Panc1 (cell line): ENCODE data around the gene STYXL1. TPM values are rescaled to one million over a fixed set of nuclear protein-coding genes. Genes with fewer than 3 reads are reported as not detected.

Source experiments
- ATAC-seq: fragments of 200-7000 bp; cut with Tn5 transposase; 2 replicates; pipeline ENCODE4 v1.9.1; 2020; ENCODE audit warnings: mild to moderate bottlenecking, moderate library complexity
- BruUV-seq: library from RNA; stranded (reverse); fragments of 400-500 nt; replicated peaks from 2 replicates; lab custom pipeline; 2021; lab: Mats Ljungman, UMichigan
- CTCF ChIA-PET: fragments of 300-600 bp; sonication (Branson Sonifier 250); formaldehyde crosslinking; loops from one replicate; lab custom pipeline; 2022; ENCODE audit warnings: antibody characterized with exemption; lab: Charles Lee
- POLR2A ChIA-PET: fragments of 300-600 bp; sonication (Branson Sonifier 250); formaldehyde crosslinking; loops from one replicate; lab custom pipeline; 2022; ENCODE audit warnings: antibody characterized with exemption; lab: Charles Lee
- DNase-seq: peaks from one replicate; pipeline ENCODE4 v3.0.0-alpha.2; 2010; ENCODE audit warnings: low read depth, low spot score
- H3K27ac ChIP-seq: 2 replicates; pipeline ENCODE4 v1.5.1; 2011; ENCODE audit warnings: mild to moderate bottlenecking, low read length, inconsistent platforms
- H3K27me3 ChIP-seq: fragments of 200-500 bp; sonication (Bioruptor generic); 2 replicates; pipeline ENCODE4 v1.6.0; 2014; ENCODE audit warnings: low read length, inconsistent platforms; ENCODE audit not compliant: control insufficient read depth, insufficient read depth
- H3K36me3 ChIP-seq: fragments of 200-500 bp; sonication (Bioruptor generic); 2 replicates; pipeline ENCODE4 v1.5.1; 2014; ENCODE audit warnings: inconsistent platforms, mild to moderate bottlenecking, low read length, moderate library complexity; ENCODE audit not compliant: control insufficient read depth, insufficient read depth
- H3K4me1 ChIP-seq: 2 replicates; pipeline ENCODE4 v1.5.1; 2011; ENCODE audit warnings: inconsistent platforms, mild to moderate bottlenecking, low read length, moderate library complexity; ENCODE audit not compliant: control insufficient read depth, insufficient read depth
- H3K4me3 ChIP-seq, 2 experiments: 2 replicates each; pipeline ENCODE4 v1.5.1; 2011 to 2012; ENCODE audit warnings: low read depth in 2 of 2, low read length in 2 of 2, mild to moderate bottlenecking in 2 of 2, inconsistent platforms in 1 of 2, moderate library complexity in 1 of 2
- H3K9me3 ChIP-seq: fragments of 200-500 bp; sonication (Bioruptor generic); 2 replicates; pipeline ENCODE4 v1.5.1; 2014; ENCODE audit warnings: low read depth, mild to moderate bottlenecking, inconsistent platforms, low read length, moderate library complexity; ENCODE audit not compliant: control insufficient read depth, insufficient read depth
- POLR2AphosphoS5 ChIP-seq: IDR thresholded peaks from 2 replicates; pipeline ENCODE4 v1.6.1; 2012; ENCODE audit warnings: mild to moderate bottlenecking, low read depth, low read length, moderate library complexity
- SIN3A ChIP-seq: IDR thresholded peaks from 2 replicates; pipeline ENCODE4 v1.6.1; 2012; ENCODE audit warnings: low read depth, mild to moderate bottlenecking, low read length, moderate library complexity, borderline replicate concordance; ENCODE audit not compliant: insufficient read depth
- TCF7L2 ChIP-seq: IDR thresholded peaks from 2 replicates; pipeline ENCODE4 v1.6.1; 2011; ENCODE audit warnings: mild to moderate bottlenecking, low read depth, low read length, inconsistent platforms
- in situ Hi-C: cut with HindIII; loops from 2 replicates; pipeline ENCODE4 v1.10.0; 2016; ENCODE audit warnings: low sequenced_read_pairs, low pct_unique_long_range_greater_than_20kb
- intact Hi-C: fragments of 100-400 bp; cut with micrococcal nuclease; formaldehyde crosslinking; loops from one replicate; pipeline ENCODE4 v1.10.0; 2022; ENCODE audit not compliant: unreplicated experiment
- total RNA-seq: library from RNA; stranded (reverse); gene quantifications from one replicate; pipeline ENCODE4 v1.2.1, GENCODE V29; 2021; ENCODE audit not compliant: unreplicated experiment
- TF ChIP-seq, protein P1 (sequence below), 2 experiments: IDR thresholded peaks; 2 replicates each; pipeline ENCODE4 v1.6.1; 2011 to 2012; ENCODE audit warnings: low read depth in 2 of 2, control low read depth in 1 of 2, low read length in 1 of 2, mild to moderate bottlenecking in 1 of 2, moderate library complexity in 1 of 2; ENCODE audit not compliant: insufficient read depth in 1 of 2
- TF ChIP-seq, protein P2 (sequence below): fragments of 450-650 bp; IDR thresholded peaks from 2 replicates; pipeline ENCODE4 v1.5.1; 2017; ENCODE audit warnings: mild to moderate bottlenecking

The STYXL1 gene
- total RNA-seq, 1 experiment from 2014 or later = 57.6 TPM

DNA sequence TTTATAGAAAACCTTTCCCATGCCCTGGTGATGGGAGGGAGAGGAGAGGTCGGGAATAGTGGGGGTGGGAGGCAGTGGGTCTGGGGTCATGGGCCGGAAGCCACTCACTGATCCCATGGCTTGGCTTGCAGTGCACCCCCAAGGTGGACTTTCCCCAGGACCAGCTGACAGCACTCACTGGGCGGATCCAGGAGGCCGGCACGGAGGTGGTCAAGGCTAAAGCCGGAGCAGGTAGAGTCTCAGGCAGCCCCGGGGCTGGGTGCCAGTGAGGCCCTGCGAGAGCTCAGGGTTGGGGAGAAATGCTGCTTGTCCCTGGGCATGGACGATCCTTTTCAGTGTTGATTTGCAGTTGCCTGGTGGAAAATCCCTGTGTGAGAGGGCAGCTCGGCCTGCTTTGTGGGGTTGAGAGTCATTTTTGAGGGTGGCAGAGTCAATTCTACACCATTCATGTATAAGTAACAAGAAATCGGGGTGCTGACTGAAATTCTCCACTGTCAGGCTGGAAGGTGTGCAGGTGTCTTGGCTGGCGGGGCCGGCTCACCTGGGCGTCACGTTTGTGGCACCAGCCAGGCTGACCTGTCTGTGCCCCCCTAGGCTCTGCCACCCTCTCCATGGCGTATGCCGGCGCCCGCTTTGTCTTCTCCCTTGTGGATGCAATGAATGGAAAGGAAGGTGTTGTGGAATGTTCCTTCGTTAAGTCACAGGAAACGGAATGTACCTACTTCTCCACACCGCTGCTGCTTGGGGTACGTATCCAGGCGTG, 16.6 kb upstream of the STYXL1 start:
- no peak overlapping the region for H3K4me3 ChIP-seq
- no peaks in the 10 kb centered on the region for H3K9me3 ChIP-seq
- in situ Hi-C loops = no loop called here
- peaks cover 12% of the 10 kb centered on the region for H3K36me3 ChIP-seq
- CTCF ChIA-PET = no interaction called here
- intact Hi-C loops = no loop called here
- DNase-seq (no peak), ATAC-seq (no peak)
- no TSS peak for BruUV-seq
- POLR2A ChIA-PET = no interaction called here
- TF ChIP-seq, protein P1, sequence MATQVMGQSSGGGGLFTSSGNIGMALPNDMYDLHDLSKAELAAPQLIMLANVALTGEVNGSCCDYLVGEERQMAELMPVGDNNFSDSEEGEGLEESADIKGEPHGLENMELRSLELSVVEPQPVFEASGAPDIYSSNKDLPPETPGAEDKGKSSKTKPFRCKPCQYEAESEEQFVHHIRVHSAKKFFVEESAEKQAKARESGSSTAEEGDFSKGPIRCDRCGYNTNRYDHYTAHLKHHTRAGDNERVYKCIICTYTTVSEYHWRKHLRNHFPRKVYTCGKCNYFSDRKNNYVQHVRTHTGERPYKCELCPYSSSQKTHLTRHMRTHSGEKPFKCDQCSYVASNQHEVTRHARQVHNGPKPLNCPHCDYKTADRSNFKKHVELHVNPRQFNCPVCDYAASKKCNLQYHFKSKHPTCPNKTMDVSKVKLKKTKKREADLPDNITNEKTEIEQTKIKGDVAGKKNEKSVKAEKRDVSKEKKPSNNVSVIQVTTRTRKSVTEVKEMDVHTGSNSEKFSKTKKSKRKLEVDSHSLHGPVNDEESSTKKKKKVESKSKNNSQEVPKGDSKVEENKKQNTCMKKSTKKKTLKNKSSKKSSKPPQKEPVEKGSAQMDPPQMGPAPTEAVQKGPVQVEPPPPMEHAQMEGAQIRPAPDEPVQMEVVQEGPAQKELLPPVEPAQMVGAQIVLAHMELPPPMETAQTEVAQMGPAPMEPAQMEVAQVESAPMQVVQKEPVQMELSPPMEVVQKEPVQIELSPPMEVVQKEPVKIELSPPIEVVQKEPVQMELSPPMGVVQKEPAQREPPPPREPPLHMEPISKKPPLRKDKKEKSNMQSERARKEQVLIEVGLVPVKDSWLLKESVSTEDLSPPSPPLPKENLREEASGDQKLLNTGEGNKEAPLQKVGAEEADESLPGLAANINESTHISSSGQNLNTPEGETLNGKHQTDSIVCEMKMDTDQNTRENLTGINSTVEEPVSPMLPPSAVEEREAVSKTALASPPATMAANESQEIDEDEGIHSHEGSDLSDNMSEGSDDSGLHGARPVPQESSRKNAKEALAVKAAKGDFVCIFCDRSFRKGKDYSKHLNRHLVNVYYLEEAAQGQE (IDR thresholded peaks at IDR 0.05; ENCODE audit: insufficient read depth in 1 of 2, low read depth in 2 of 2, low read length in 1 of 2) = no peak
- no peak for TF ChIP-seq SIN3A
- TF ChIP-seq, protein P2, sequence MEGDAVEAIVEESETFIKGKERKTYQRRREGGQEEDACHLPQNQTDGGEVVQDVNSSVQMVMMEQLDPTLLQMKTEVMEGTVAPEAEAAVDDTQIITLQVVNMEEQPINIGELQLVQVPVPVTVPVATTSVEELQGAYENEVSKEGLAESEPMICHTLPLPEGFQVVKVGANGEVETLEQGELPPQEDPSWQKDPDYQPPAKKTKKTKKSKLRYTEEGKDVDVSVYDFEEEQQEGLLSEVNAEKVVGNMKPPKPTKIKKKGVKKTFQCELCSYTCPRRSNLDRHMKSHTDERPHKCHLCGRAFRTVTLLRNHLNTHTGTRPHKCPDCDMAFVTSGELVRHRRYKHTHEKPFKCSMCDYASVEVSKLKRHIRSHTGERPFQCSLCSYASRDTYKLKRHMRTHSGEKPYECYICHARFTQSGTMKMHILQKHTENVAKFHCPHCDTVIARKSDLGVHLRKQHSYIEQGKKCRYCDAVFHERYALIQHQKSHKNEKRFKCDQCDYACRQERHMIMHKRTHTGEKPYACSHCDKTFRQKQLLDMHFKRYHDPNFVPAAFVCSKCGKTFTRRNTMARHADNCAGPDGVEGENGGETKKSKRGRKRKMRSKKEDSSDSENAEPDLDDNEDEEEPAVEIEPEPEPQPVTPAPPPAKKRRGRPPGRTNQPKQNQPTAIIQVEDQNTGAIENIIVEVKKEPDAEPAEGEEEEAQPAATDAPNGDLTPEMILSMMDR = no peak
- no peak for TF ChIP-seq TCF7L2
- TF ChIP-seq POLR2AphosphoS5 = no peak
- H3K4me1 ChIP-seq = peaks cover 16% of the 10 kb centered on the region
- H3K27ac ChIP-seq = no peak overlapping the region
- H3K27me3 ChIP-seq = no peaks in the 10 kb centered on the region

DNA sequence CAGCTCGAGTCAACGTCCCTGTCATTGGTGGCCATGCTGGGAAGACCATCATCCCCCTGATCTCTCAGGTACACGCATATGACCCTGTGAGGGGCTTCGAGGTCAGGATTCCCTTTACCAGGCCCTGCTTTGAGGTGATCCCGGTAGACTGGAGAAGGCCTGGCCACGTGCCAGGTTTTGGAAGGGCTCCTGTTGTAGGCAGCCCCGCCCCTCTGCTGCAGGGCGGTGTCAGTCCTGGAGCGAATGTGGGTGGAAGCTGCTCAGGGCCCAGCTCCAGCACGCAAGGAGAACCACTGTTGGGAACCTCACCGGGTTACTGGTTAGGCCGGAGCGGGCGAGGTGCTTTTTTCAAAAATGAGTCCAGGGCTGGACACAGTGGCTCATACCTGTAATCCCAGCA, 15.7 kb upstream of the STYXL1 start:
- Histone ChIP-seq H3K27me3 (no peaks in the 10 kb centered on the region), H3K9me3 (no peaks in the 10 kb centered on the region), H3K36me3 (peaks cover 18% of the 10 kb centered on the region), H3K4me3 (no peak overlapping the region), H3K27ac (no peak overlapping the region), H3K4me1 (peaks cover 10% of the 10 kb centered on the region)
- CTCF ChIA-PET = no interaction called here
- BruUV-seq = no TSS peak
- DNase-seq (no peak), ATAC-seq (no peak)
- in situ Hi-C loops (no loop called here), intact Hi-C loops (no loop called here)
- TF ChIP-seq, protein P1 (IDR thresholded peaks at IDR 0.05; ENCODE audit: insufficient read depth in 1 of 2, low read depth in 2 of 2, low read length in 1 of 2) = no peak
- TF ChIP-seq SIN3A = no peak
- TF ChIP-seq, protein P2 = no peak
- no peak for TF ChIP-seq POLR2AphosphoS5
- POLR2A ChIA-PET = no interaction called here
